ENCODE results near the gene CSTF3. TPM values are rescaled to one million over a fixed set of nuclear protein-coding genes. Genes with fewer than 3 reads are reported as not detected.
"Not testable (repeated sequence)": the region's sequence is repeated elsewhere in the genome, so short reads cannot be mapped to it uniquely, and the experiment has no call there.

The CSTF3 gene
- polyA plus RNA-seq, 1 donor, result 49.2 TPM

DNA sequence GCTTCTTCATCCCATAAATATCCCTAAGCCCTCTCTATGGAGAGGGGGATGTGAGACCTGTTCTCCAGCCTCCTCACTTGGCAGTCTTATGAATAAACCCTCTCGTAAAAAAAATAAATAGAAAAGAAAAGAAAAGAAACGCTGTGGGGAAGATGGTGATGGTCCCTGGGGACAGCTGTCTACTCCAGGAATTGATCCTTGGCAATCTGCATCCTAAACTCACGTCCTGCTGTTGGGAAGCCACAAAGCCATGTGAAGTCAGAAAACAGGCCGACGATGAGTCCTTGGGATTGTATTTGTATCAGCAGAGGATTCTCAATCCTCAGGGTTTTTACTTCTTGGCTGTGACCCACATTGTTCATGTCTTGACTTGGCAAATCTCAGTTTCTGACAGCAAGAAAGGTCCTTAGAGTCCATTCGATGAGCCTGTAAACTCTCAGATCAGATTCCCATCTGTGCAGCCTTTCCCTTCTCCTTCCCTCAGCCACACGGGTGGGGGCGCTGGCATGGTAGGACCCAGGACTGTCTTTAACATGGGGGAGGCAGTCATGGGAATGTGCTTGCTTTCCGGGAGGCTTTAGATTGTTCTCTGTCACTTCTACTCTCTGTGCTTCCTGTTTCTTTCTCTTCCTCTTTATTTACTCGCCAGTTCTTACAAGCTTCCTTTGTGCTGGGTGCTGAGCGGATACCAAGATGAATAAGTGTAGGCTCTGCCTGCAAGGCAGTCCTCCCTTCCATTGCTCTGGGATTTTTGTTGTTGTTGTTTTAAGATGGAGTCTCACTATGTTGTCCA is 97.1 kb downstream of the CSTF3 start:
- no peaks in the 10 kb centered on the region for H3K27me3 ChIP-seq (ENCODE audit: control insufficient read depth, insufficient read depth, low read length)
- H3K36me3 ChIP-seq (ENCODE audit: control insufficient read depth, insufficient read depth, low read length), result peaks cover 43% of the 10 kb centered on the region
- 62% methylated on average over 3 of the region's 11 CpGs for WGBS (ENCODE audit: insufficient coverage, low lambda C conversion rate)
- H3K4me1 ChIP-seq (ENCODE audit: control insufficient read depth, insufficient read depth, low read length), result peaks cover 23% of the 10 kb centered on the region
- H3K4me3 ChIP-seq (ENCODE audit: low read length), result no peak overlapping the region
- no peaks in the 10 kb centered on the region for H3K9me3 ChIP-seq (ENCODE audit: control insufficient read depth, low read depth, low read length)
- DNase-seq, result no peak
- no peak overlapping the region for H3K27ac ChIP-seq (ENCODE audit: low read length)

DNA sequence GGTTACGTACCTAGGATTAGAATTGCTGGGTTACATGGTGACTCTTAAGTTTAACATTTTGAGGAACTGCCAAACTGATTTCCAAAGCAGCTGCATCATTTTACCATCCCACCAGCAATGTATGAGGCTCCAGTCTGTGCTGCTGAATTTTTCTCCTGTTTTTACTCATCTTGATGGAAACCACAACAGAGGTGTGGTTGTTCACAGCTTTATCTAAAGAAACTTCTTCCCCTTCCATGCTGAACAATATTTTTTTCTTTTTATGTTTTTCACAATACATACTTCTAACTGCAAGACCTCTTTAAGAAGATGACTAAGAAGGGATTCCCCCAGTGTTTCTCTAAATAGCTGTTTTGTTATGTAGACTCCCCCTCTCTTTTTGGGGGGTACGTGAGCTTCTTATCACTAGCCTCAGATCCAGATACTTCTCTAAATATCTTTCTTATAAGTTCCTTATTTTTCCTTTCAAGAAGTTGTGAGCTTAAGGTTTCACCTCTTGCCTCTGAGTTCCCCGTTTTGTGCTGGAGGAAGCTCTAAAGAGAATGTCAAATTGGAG is 97.9 kb downstream of the CSTF3 start:
- H3K4me1 ChIP-seq (ENCODE audit: control insufficient read depth, insufficient read depth, low read length), result peaks cover 23% of the 10 kb centered on the region
- 90% methylated on average over 2 of the region's 3 CpGs for WGBS (ENCODE audit: insufficient coverage, low lambda C conversion rate)
- H3K27me3 ChIP-seq (ENCODE audit: control insufficient read depth, insufficient read depth, low read length), result no peaks in the 10 kb centered on the region

GRCh38 chr11:33062137-33062536 is 99.1 kb downstream of the CSTF3 start:
- Histone ChIP-seq H3K4me1 (ENCODE audit: control insufficient read depth, insufficient read depth, low read length) (peaks cover 21% of the 10 kb centered on the region), H3K27ac (ENCODE audit: low read length) (peak overlapping the region; percentile 69), H3K9me3 (ENCODE audit: control insufficient read depth, low read depth, low read length) (no peaks in the 10 kb centered on the region), H3K36me3 (ENCODE audit: control insufficient read depth, insufficient read depth, low read length) (peaks cover 38% of the 10 kb centered on the region), H3K4me3 (ENCODE audit: low read length) (no peak overlapping the region), H3K27me3 (ENCODE audit: control insufficient read depth, insufficient read depth, low read length) (no peaks in the 10 kb centered on the region)
- WGBS (ENCODE audit: insufficient coverage, low lambda C conversion rate), result 64% methylated on average over 1 of the region's 5 CpGs
- DNase-seq, result no peak

More for the DNA sequence above, 97.9 kb downstream of the CSTF3 start:
- Histone ChIP-seq H3K27ac (ENCODE audit: low read length) (no peak overlapping the region), H3K36me3 (ENCODE audit: control insufficient read depth, insufficient read depth, low read length) (peaks cover 39% of the 10 kb centered on the region), H3K4me3 (ENCODE audit: low read length) (no peak overlapping the region), H3K9me3 (ENCODE audit: control insufficient read depth, low read depth, low read length) (no peaks in the 10 kb centered on the region)
- no peak for DNase-seq

- no peak for DNase-seq
- H3K4me3 ChIP-seq (ENCODE audit: low read length), result no peak overlapping the region
- H3K27me3 ChIP-seq (ENCODE audit: control insufficient read depth, insufficient read depth, low read length), result no peaks in the 10 kb centered on the region
- H3K4me1 ChIP-seq (ENCODE audit: control insufficient read depth, insufficient read depth, low read length), result peaks cover 17% of the 10 kb centered on the region
- peak overlapping the region; percentile 61 for H3K27ac ChIP-seq (ENCODE audit: low read length)
- H3K36me3 ChIP-seq (ENCODE audit: control insufficient read depth, insufficient read depth, low read length), result peaks cover 27% of the 10 kb centered on the region
- H3K9me3 ChIP-seq (ENCODE audit: control insufficient read depth, low read depth, low read length), result no peaks in the 10 kb centered on the region
- no CpG with 5 or more reads among the region's 3 CpGs for WGBS (ENCODE audit: insufficient coverage, low lambda C conversion rate)
Observed at GRCh38 chr11:33060271-33060670, 101.0 kb downstream of the CSTF3 start.

DNA sequence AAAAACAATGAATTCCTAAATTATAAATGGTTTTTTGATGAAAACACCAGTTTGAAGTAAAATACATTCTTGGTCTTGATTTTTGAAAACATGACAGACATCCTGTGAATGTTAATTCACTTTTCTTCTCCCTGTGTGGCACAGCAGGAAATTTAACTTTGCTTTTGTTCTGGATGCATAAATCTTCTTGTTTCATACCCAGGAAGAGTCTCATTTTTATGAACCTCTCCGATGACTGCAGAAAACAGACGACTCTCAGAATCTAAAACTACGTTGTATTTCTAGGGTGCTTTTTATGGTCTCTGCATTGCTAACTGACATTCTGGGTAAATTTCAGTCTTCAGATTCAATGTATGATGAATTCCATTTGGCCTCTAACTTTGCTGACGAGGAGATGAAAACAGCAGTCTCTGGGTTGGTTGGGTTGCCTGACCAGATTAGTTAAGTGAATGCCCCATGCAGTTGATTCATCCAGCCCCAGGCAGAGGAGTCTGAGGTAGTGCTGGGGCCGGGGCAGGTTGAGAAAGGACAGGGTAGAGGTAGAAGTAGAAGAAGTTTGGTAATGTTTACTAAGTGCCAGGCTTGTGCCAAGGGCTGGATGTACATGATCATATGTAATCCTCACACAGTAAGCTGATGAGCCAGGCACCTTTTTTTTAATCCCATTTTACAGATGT is 101.8 kb downstream of the CSTF3 start:
- Histone ChIP-seq H3K27me3 (ENCODE audit: control insufficient read depth, insufficient read depth, low read length) (no peaks in the 10 kb centered on the region), H3K36me3 (ENCODE audit: control insufficient read depth, insufficient read depth, low read length) (peaks cover 28% of the 10 kb centered on the region), H3K9me3 (ENCODE audit: control insufficient read depth, low read depth, low read length) (no peaks in the 10 kb centered on the region), H3K4me1 (ENCODE audit: control insufficient read depth, insufficient read depth, low read length) (peaks cover 15% of the 10 kb centered on the region), H3K27ac (ENCODE audit: low read length) (no peak overlapping the region), H3K4me3 (ENCODE audit: low read length) (no peak overlapping the region)
- no CpG with 5 or more reads among the region's 5 CpGs for WGBS (ENCODE audit: insufficient coverage, low lambda C conversion rate)
- DNase-seq, result no peak

GRCh38 chr11:33057284-33057683 is 104.0 kb downstream of the CSTF3 start:
- Histone ChIP-seq H3K9me3 (ENCODE audit: control insufficient read depth, low read depth, low read length) (no peaks in the 10 kb centered on the region), H3K27ac (ENCODE audit: low read length) (no peak overlapping the region), H3K27me3 (ENCODE audit: control insufficient read depth, insufficient read depth, low read length) (no peaks in the 10 kb centered on the region), H3K36me3 (ENCODE audit: control insufficient read depth, insufficient read depth, low read length) (peaks cover 23% of the 10 kb centered on the region), H3K4me3 (ENCODE audit: low read length) (no peak overlapping the region), H3K4me1 (ENCODE audit: control insufficient read depth, insufficient read depth, low read length) (peaks cover 15% of the 10 kb centered on the region)
- no CpG with 5 or more reads among the region's 1 CpG for WGBS (ENCODE audit: insufficient coverage, low lambda C conversion rate)
- no peak for DNase-seq

GRCh38 chr11:33055375-33055774 is 105.9 kb downstream of the CSTF3 start:
- Histone ChIP-seq H3K9me3 (ENCODE audit: control insufficient read depth, low read depth, low read length) (no peaks in the 10 kb centered on the region), H3K4me3 (ENCODE audit: low read length) (no peak overlapping the region), H3K4me1 (ENCODE audit: control insufficient read depth, insufficient read depth, low read length) (peaks cover 3% of the 10 kb centered on the region), H3K27ac (ENCODE audit: low read length) (no peak overlapping the region), H3K27me3 (ENCODE audit: control insufficient read depth, insufficient read depth, low read length) (no peaks in the 10 kb centered on the region), H3K36me3 (ENCODE audit: control insufficient read depth, insufficient read depth, low read length) (peaks cover 20% of the 10 kb centered on the region)
- no peak for DNase-seq

- no peak for DNase-seq
- Histone ChIP-seq H3K27ac (ENCODE audit: low read length) (no peak overlapping the region), H3K27me3 (ENCODE audit: control insufficient read depth, insufficient read depth, low read length) (no peaks in the 10 kb centered on the region), H3K9me3 (ENCODE audit: control insufficient read depth, low read depth, low read length) (no peaks in the 10 kb centered on the region), H3K4me3 (ENCODE audit: low read length) (no peak overlapping the region), H3K4me1 (ENCODE audit: control insufficient read depth, insufficient read depth, low read length) (peaks cover 13% of the 10 kb centered on the region), H3K36me3 (ENCODE audit: control insufficient read depth, insufficient read depth, low read length) (peaks cover 10% of the 10 kb centered on the region)
- 85% methylated on average over 2 of the region's 2 CpGs for WGBS (ENCODE audit: insufficient coverage, low lambda C conversion rate)
Observed at GRCh38 chr11:33052231-33052630, 109.0 kb downstream of the CSTF3 start.

DNA sequence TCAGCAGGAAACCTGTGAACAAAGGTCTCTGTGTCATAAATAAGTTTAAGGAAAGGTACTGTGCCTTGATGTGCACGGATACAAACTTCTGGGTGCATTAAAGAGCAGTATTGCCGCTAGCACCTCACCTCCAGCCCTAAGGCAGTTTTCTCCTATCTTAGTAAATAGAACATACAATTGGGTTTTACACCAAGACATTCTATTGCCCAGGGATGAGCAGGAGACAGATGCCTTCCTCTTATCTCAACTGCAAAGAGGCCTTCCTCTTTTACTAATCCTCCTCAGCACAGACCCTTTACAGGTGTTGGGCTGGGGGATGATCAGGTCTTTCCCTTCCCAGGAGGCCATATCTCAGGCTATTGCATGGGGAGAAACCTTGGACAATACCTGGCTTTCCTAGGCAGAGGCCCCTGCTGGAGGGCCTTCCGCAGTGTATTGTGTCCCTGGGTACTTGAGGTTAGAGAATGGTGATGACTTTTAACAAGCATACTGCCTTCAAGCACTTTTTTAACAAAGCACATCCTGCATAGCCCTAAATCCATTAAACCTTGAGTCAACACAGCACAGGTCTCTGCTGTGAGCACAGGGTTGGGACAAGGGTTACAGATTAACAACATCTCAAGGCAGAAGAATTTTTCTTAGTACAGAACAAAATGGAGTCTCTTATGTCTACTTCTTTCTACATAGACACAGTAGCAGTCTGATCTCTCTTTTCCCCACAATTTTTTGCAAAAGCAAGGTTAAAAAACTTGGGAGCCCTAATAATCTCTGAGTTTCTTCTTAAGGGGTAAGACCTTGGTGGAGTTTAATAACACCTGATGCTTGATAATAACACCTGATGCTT is 111.5 kb downstream of the CSTF3 start:
- no CpG with 5 or more reads among the region's 3 CpGs for WGBS (ENCODE audit: insufficient coverage, low lambda C conversion rate)
- not testable (repeated sequence) for H3K27me3 ChIP-seq (ENCODE audit: control insufficient read depth, insufficient read depth, low read length); H3K9me3 ChIP-seq (ENCODE audit: control insufficient read depth, low read depth, low read length); H3K4me3 ChIP-seq (ENCODE audit: low read length); H3K36me3 ChIP-seq (ENCODE audit: control insufficient read depth, insufficient read depth, low read length)
- Histone ChIP-seq H3K27ac (ENCODE audit: low read length) (peak overlapping the region; percentile 35), H3K4me1 (ENCODE audit: control insufficient read depth, insufficient read depth, low read length) (peaks cover 13% of the 10 kb centered on the region)
- DNase-seq, result peak in 1 of 2 donors; percentile 48

- not testable (repeated sequence) for H3K4me3 ChIP-seq (ENCODE audit: low read length); DNase-seq; H3K27me3 ChIP-seq (ENCODE audit: control insufficient read depth, insufficient read depth, low read length); H3K27ac ChIP-seq (ENCODE audit: low read length); H3K9me3 ChIP-seq (ENCODE audit: control insufficient read depth, low read depth, low read length)
- peaks cover 18% of the 10 kb centered on the region for H3K36me3 ChIP-seq (ENCODE audit: control insufficient read depth, insufficient read depth, low read length)
- no CpG with 5 or more reads among the region's 6 CpGs for WGBS (ENCODE audit: insufficient coverage, low lambda C conversion rate)
- peaks cover 13% of the 10 kb centered on the region for H3K4me1 ChIP-seq (ENCODE audit: control insufficient read depth, insufficient read depth, low read length)
Observed at GRCh38 chr11:33048701-33049100, 112.6 kb downstream of the CSTF3 start.

Measured in large intestine (tissue), 3 donors.